ENCODE data around the gene RAB3IL1.

The RAB3IL1 gene

DNA sequence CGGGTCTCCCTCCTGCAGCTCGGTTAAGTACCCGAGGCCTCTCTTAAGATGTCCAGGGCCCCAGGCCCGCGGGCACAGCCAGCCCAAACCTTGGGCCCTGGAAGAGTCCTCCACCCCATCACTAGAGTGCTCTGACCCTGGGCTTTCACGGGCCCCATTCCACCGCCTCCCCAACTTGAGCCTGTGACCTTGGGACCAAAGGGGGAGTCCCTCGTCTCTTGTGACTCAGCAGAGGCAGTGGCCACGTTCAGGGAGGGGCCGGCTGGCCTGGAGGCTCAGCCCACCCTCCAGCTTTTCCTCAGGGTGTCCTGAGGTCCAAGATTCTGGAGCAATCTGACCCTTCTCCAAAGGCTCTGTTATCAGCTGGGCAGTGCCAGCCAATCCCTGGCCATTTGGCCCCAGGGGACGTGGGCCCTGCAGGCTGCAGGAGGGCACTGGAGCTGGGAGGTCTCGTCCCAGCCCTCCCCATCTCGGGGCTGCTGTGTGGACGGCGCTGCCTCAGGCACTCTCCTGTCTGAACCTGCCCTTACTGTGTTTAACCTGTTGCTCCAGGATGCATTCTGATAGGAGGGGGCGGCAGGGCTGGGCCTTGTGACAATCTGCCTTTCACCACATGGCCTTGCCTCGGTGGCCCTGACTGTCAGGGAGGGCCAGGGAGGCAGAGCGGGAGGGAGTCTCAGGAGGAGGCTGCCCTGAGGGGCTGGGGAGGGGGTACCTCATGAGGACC is 51.0 kb downstream of the RAB3IL1 start:
- no peak for TF ChIP-seq TAF1 (IDR thresholded peaks at IDR 0.05; ENCODE audit: borderline replicate concordance, low read depth, low read length)
- TF ChIP-seq POLR2A (IDR thresholded peaks at IDR 0.05; ENCODE audit: low read depth, low read length), result no peak
- no peak for TF ChIP-seq POLR2AphosphoS5 (IDR thresholded peaks at IDR 0.05; ENCODE audit: low read depth, low read length)
- FAIRE-seq (no peak), DNase-seq (ENCODE audit: insufficient read length) (no peak)

GRCh38 chr11:61864814-61865775 is 52.3 kb downstream of the RAB3IL1 start:
- TF ChIP-seq POLR2A (IDR thresholded peaks at IDR 0.05; ENCODE audit: low read depth, low read length), result no peak
- no peak for TF ChIP-seq TAF1 (IDR thresholded peaks at IDR 0.05; ENCODE audit: borderline replicate concordance, low read depth, low read length)
- no peak for TF ChIP-seq POLR2AphosphoS5 (IDR thresholded peaks at IDR 0.05; ENCODE audit: low read depth, low read length)
- DNase-seq (ENCODE audit: insufficient read length) (no peak), FAIRE-seq (no peak)

- FAIRE-seq (no peak), DNase-seq (ENCODE audit: insufficient read length) (no peak)
- TF ChIP-seq POLR2A (IDR thresholded peaks at IDR 0.05; ENCODE audit: low read depth, low read length) (no peak), TAF1 (IDR thresholded peaks at IDR 0.05; ENCODE audit: borderline replicate concordance, low read depth, low read length) (no peak), POLR2AphosphoS5 (IDR thresholded peaks at IDR 0.05; ENCODE audit: low read depth, low read length) (no peak)
These were observed 53.8 kb downstream of the RAB3IL1 start for GRCh38 chr11:61863548-61864081.

- TF ChIP-seq TAF1 (IDR thresholded peaks at IDR 0.05; ENCODE audit: borderline replicate concordance, low read depth, low read length), result no peak
- no peak for TF ChIP-seq POLR2AphosphoS5 (IDR thresholded peaks at IDR 0.05; ENCODE audit: low read depth, low read length)
- no peak for TF ChIP-seq POLR2A (IDR thresholded peaks at IDR 0.05; ENCODE audit: low read depth, low read length)
- FAIRE-seq (no peak), DNase-seq (ENCODE audit: insufficient read length) (no peak)
These were observed 54.4 kb downstream of the RAB3IL1 start for GRCh38 chr11:61862714-61863547.

GRCh38 chr11:61861634-61862033 is 55.7 kb downstream of the RAB3IL1 start:
- FAIRE-seq (no peak), DNase-seq (ENCODE audit: insufficient read length) (no peak)
- TF ChIP-seq POLR2AphosphoS5 (IDR thresholded peaks at IDR 0.05; ENCODE audit: low read depth, low read length) (no peak), POLR2A (IDR thresholded peaks at IDR 0.05; ENCODE audit: low read depth, low read length) (no peak), TAF1 (IDR thresholded peaks at IDR 0.05; ENCODE audit: borderline replicate concordance, low read depth, low read length) (no peak)

GRCh38 chr11:61860054-61860903 is 57.1 kb downstream of the RAB3IL1 start:
- DNase-seq (ENCODE audit: insufficient read length) (no peak), FAIRE-seq (peak; percentile 14)
- no peak for TF ChIP-seq POLR2AphosphoS5 (IDR thresholded peaks at IDR 0.05; ENCODE audit: low read depth, low read length)
- no peak for TF ChIP-seq POLR2A (IDR thresholded peaks at IDR 0.05; ENCODE audit: low read depth, low read length)
- no peak for TF ChIP-seq TAF1 (IDR thresholded peaks at IDR 0.05; ENCODE audit: borderline replicate concordance, low read depth, low read length)

GRCh38 chr11:61855939-61856680 is 61.3 kb downstream of the RAB3IL1 start:
- FAIRE-seq, result no peak
- no peak for TF ChIP-seq TAF1 (IDR thresholded peaks at IDR 0.05; ENCODE audit: borderline replicate concordance, low read depth, low read length)
- no peak for TF ChIP-seq POLR2AphosphoS5 (IDR thresholded peaks at IDR 0.05; ENCODE audit: low read depth, low read length)
- TF ChIP-seq POLR2A (IDR thresholded peaks at IDR 0.05; ENCODE audit: low read depth, low read length), result no peak
- DNase-seq (ENCODE audit: insufficient read length), result no peak

DNA sequence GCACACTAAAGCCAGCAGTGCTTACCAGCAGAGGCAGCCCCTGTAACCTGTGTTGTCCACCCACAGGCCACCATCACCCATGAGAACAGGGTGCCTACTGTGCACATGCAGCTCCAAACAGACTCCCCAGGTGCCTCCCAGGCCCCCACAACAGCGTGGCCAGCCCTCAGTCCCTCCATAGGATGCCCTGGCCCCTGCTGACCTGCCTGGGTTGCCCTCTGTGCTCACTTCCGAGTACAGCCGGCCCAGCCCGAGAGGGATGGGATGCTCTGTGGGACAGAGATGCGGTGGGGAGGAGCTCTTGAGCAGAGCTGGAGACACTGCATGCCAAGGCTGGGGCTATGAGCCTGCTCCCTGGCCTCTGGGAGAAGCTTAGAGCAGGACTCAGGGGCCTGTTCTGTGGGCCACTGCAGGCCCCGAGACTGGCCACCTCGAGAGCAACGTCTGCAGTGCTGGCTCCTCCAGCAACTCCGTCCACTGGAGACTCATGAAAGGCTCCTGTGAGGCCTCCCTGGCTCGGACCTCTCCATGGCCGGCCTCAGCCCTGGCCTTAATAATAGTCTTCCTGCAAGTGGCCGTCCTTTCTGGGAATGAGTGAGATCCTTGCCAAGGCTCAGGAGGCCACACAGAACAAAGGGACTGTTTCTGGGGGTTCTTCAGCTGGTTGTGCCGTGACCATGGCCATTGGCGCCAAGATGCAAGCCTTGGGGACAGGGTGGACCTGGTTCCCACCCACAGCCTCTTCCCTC is 62.2 kb downstream of the RAB3IL1 start:
- DNase-seq (ENCODE audit: insufficient read length), result no peak
- TF ChIP-seq POLR2A (IDR thresholded peaks at IDR 0.05; ENCODE audit: low read depth, low read length), result no peak
- TF ChIP-seq TAF1 (IDR thresholded peaks at IDR 0.05; ENCODE audit: borderline replicate concordance, low read depth, low read length), result no peak
- TF ChIP-seq POLR2AphosphoS5 (IDR thresholded peaks at IDR 0.05; ENCODE audit: low read depth, low read length), result no peak
- no peak for FAIRE-seq
